Esophagus squamous epithelium (tissue), 4 donors: ENCODE results near the gene N4BP3.

Source experiments
- POLR2A ChIP-seq, 4 donors: fragments of 450-650 bp; IDR thresholded peaks; one replicate each; pipeline ENCODE4 v1.6.1; 2017; ENCODE audit warnings: antibody characterized with exemption in 4 of 4, mild to moderate bottlenecking in 4 of 4, moderate library complexity in 3 of 4
- TF ChIP-seq, protein P1 (sequence below), 6 experiments: fragments of 450-650 bp in 4 of 6; fragments of 200-600 bp in 2 of 6; sonication (generic) in 2 of 6; IDR thresholded peaks; one replicate each; pipeline ENCODE4 v1.5.1; 2016 to 2019; ENCODE audit warnings: antibody characterized with exemption in 6 of 6, mild to moderate bottlenecking in 4 of 6, moderate library complexity in 4 of 6

DNA sequence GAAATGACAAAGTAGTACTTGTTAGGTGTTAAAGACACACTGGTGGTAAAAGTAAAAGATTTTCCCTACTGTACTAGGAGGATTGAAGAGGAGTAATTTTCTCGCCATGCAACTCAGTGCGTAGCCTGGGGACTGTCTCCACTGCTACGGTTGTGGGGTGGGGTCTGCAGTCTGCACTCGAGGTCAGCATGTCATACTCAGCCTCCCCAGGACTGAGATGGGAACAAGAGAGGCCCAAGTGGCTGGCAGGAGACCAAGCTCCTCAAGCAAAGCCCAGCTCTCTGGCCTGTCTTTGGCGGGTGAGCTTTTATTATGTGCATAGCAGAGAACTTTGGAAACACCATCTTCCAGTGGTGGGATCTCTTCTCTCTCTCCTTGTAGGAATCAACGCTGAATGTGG is 29.9 kb downstream of the N4BP3 start:
- no peak for TF ChIP-seq POLR2A (IDR thresholded peaks at IDR 0.05)
- TF ChIP-seq, protein P1, sequence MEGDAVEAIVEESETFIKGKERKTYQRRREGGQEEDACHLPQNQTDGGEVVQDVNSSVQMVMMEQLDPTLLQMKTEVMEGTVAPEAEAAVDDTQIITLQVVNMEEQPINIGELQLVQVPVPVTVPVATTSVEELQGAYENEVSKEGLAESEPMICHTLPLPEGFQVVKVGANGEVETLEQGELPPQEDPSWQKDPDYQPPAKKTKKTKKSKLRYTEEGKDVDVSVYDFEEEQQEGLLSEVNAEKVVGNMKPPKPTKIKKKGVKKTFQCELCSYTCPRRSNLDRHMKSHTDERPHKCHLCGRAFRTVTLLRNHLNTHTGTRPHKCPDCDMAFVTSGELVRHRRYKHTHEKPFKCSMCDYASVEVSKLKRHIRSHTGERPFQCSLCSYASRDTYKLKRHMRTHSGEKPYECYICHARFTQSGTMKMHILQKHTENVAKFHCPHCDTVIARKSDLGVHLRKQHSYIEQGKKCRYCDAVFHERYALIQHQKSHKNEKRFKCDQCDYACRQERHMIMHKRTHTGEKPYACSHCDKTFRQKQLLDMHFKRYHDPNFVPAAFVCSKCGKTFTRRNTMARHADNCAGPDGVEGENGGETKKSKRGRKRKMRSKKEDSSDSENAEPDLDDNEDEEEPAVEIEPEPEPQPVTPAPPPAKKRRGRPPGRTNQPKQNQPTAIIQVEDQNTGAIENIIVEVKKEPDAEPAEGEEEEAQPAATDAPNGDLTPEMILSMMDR (IDR thresholded peaks at IDR 0.05) = no peak
